Activated T-cell treated with anti-CD3 and anti-CD28 coated beads, Interleukin-2, amount 50 U/mL, for 48 hours (primary cell): ENCODE results near the gene HOTAIR.

Experiments used
- DNase-seq, 2 experiments: peaks; one replicate each; pipeline ENCODE4 v3.0.0-alpha.2; 2020

HOTAIR gene

DNA sequence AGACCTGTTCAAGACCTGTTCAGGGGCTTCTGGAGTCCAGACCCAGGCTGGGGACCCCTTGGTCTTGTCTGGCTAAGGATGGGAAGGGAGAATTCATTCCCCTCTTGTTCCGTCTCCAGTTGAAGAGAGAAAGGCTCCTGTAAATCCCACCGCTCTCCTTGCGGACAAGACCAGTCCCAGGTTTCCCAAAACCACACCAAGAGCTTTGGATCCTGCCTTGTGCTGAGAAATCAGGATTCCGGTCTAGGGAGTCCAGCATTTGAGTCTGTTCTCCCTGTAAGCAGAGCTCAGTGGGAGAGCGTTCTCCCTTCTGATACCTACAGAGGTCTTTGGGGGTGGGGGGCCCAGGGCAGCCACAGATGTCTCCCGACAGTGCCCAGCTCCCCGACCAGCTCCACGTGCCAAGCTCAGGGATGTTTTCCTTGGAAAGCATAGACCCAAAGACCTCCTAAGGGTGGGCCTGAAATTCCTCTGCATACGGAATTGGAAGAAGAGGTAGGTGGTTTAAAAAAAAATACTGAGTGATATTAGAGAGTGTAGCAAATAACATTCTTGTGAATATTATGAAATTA is 34.2 kb downstream of the HOTAIR start:
- DNase-seq: no peak

DNA sequence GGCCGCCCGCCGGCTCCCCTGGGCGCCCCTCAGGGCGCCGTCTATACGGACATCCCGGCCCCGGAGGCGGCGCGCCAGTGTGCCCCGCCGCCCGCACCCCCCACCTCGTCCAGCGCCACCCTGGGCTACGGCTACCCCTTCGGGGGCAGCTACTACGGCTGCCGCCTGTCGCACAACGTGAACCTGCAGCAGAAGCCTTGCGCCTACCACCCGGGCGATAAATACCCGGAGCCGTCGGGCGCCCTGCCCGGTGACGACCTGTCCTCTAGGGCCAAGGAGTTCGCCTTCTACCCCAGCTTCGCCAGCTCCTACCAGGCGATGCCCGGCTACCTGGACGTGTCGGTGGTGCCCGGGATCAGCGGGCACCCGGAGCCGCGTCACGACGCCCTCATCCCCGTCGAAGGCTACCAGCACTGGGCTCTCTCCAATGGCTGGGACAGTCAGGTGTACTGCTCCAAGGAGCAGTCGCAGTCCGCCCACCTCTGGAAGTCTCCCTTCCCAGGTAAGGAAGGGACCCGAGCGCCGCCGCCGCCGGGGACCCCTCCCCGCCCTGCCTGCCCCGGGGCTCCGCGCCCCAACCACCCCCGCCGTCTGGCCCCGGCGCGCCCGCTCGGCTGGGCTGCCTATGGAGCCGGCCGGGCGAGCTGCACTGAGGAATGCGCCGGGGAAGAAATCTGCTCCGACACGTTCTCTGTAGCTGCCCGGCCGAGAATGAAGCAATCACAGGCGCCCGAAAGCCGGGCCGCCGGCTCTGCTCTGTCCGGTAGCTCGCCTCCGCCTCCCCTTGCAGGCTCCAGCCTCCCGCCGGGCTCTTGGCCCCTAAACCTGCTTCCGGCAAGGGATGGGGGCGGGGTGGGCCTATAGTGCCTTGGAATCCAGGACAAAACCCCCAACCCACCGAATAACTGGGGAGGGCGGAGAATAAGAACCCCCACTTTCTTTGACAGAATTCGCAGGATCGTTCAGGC is 35.3 kb downstream of the HOTAIR start:
- DNase-seq: no peak

DNA sequence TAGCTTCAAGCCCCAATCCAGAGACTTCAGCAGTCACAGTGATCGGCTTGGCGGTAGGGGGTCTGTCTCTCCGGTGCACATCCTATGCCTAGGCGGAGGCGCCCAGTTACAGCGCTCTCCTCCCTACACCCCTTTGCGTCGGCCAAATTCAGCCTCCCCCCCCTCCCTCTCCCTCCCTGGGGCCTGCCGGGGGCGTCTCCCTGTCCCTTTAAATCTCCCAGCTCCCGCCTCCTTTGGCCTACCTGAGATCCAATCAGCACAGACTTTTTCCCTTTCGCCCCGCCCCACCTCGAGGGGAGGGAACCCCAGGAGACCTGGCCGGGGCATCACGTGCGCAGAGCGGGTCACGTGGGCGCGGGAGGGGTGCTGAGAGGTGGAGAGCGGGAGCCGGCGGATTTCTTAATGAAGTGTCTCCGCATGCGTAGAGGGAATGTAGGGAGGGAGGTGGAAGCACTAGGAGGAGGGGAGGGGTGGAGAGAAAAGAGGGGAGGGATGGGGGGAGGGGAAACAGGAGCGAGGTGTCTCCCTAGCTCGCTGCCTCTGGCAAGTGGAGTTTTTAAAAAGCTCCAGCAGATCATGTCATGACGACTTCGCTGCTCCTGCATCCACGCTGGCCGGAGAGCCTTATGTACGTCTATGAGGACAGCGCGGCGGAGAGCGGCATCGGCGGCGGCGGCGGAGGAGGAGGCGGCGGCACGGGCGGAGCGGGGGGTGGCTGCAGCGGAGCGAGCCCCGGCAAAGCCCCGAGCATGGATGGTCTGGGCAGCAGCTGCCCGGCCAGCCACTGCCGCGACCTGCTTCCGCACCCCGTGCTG is 36.2 kb downstream of the HOTAIR start, which contains the start of gene HOXC13:
Gene HOXC13 (plus strand): TSS at position 506 of the 815 bp plus-strand sequence. CDS start 76 bp downstream, at position 582.
- DNase-seq: peak; percentile 71 to 73

DNA sequence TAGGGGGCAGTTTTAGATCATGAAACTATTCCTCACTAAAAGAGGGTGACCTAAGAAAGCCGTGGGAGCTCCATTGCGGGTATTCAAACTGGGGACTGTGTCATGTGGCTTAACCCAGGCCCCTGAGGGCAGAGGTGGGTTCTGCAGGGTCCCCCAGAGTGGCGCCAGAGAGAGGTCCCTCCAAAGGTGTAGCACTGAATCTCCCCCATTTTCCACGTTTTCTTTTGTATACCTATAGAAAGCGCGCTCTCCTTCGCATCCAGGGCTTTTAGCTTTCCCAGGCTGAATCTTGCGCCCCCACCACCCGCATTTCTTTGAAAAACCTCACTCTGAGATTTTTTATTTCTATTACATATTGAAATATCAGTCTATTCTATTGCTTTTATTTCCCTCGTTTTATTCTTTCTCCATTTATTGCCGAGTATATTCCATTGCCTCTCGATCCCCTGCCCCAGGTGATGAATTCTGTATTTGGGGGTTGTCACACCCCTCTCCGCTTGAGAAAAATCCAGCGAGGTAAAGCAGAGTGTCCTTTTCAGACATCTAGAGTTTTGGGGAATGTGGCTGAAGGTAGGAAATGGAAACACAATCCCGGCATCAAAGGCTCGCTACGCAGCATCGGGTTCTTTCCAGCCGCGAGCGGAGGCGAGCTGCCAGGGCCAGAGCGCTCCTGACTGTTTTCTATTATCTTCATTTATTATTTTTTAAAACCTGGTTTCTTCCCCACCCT is 37.0 kb downstream of the HOTAIR start:
- no peak for DNase-seq

DNA sequence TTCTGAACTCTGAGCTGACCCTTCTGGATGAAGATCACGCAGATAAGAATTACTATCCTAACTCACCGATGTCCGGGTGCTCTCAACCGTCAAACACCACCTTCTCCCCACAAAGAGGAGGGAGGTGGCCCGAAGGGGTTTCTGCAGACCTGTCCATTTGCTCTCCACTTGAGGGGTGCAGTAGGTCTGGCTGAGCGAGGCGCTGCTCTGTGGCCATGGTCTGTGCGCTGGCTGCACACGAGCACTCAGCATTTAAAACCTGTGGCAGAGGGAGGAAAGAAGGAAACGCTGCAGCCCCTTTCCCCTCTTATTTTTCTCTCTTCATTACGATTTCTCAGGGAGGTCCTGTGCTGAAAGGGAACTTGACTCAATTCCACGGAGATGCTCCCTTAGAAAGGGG is 37.7 kb downstream of the HOTAIR start:
- DNase-seq: no peak

DNA sequence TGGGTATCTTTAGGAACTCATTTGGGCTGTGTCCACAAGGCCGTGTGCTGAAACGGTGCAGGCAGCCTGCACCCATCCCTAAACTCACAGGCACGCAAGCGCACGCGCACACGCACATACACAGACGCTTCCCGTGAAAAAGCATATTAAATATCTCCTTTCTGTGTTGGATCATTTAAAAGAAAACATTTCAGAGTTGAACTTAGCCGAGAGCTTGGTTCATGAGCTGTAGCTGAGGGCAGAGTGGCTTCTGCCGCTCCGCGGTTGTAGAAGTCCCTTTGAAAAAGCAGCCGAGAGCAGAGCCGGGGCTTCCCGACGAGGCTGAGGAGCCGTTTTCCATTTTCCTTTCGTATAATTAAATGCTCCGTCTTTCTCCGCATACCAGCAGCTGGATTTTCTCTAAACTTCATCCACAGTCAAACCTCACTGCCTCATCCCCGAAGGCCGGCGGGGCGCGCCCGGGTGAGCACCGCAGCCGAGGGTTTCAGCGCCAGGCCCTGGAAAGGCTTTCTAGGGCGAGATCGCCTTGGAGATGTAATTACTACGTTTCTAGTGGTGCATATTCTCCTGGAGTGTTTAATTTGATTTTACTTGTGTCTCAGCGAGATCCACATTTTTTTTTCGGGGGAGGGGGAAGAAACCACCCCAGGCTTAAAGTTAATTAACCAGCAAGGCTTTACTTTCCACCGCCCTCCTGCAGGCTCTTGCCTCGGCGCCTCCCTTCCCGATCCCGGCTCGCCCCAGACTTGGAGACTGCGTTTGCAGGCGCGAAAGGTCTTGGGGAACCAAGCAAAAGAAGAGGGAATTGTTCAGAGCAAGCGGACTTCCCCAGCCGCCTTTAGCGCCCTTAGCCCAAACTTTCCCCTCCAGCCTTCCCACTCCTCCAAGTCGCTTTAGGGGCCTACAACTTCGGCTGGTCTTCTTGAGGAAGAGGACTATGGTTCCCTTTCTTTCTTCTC is 39.1 kb downstream of the HOTAIR start:
- DNase-seq: no peak

DNA sequence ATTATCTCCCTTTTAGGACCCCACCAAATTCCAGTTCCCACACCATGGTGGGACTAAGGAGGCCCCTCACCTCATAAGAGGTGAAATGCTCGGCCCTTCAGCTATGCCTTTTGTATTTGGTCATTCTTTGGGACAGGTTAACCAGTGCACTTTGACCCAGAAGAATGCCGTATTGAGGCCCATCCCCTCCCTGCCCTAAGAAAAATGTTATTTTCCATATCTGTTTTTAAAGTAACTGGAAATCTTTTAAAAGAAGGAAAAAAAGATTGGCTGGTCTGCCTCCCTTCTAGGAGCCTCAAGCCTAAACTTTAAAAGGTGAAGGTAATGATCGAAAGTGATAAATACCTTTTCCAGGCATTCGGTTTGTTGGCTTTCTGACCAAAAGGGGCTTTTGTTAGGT is 41.8 kb downstream of the HOTAIR start:
- no peak for DNase-seq

DNA sequence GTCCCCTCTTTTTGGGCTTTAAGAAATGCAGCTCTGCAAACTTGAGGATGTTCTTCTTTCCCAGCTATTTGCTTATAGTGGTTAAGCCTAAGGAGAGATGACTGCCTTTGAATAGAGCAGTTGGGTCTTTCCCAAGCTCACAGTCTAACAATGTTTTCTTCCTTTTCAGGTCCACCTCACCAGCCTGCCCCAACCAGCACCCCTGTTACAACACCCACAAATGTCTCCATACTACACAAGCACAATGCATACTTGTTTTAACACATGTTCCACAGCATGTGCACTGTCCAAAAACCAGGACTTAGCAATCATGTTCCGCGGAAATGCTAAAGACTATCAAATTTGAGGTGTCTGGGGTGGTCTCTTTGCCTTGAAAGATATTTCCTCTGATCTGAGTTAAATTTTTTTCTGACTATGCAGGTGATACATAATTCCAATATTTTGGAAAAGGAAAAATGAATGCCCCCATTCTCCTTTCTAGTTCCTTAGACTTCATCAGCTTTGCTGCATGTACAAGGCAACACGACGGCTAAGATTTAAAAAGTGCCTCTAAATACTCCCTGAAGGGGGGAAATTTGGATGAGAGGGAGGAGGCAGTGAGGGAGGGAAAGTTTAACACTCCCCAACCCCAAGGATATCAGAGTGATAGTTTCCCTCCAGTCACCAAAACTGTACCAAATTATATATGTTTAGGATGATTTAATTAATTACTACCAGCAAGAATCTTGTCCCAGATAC is 42.7 kb downstream of the HOTAIR start:
- DNase-seq: no peak

DNA sequence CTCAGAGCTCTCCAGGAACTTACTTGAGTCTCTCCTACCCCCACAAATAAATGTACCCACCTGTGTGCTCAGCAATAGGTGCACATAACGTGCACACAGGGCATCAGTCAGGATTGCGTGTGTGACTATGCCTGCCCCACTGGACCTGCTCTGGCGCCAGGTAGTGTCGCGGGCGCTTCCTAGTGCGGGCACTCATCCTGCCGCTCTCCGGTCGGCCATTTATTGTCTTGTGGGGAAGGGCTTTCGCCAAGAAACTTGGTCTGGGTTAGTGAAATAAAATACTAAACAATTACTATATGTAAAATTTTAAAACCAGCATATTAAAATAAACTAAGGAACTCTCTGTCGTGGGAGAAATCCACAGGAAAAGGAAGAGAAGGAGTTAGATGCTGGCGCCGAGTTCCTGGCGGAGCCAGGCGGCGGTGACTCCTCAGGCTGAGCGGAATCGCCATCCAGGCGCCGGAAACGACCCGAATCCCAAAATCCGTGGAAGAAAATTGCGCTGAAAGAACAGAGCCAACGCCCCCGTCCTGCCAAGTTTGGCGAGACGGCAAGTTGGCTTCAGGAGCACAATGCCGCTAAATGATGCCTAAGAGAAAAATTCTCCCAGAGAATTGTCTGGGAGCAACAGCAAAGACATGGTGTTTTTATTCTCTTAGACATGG is 44.0 kb downstream of the HOTAIR start:
- no peak for DNase-seq

DNA sequence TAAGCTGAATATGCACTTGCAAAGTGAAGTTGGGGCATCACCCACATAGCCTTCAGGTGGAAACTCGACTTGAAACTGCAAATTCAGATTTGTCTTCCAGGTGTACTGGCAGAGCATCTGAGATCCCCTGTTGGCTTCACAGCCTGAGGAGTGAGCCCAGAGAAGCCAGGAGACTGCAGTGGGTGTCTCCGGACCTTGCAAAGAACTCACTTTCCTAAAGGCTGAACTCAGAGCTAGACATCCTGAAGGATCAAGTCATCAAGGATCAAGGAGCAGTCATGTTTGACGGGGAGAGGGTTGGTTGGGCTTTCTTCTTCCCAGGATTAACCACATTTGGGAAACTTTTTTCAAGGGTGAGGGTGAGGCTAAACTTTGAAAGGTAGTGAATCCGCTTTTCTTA is 45.2 kb downstream of the HOTAIR start:
- DNase-seq: no peak

DNA sequence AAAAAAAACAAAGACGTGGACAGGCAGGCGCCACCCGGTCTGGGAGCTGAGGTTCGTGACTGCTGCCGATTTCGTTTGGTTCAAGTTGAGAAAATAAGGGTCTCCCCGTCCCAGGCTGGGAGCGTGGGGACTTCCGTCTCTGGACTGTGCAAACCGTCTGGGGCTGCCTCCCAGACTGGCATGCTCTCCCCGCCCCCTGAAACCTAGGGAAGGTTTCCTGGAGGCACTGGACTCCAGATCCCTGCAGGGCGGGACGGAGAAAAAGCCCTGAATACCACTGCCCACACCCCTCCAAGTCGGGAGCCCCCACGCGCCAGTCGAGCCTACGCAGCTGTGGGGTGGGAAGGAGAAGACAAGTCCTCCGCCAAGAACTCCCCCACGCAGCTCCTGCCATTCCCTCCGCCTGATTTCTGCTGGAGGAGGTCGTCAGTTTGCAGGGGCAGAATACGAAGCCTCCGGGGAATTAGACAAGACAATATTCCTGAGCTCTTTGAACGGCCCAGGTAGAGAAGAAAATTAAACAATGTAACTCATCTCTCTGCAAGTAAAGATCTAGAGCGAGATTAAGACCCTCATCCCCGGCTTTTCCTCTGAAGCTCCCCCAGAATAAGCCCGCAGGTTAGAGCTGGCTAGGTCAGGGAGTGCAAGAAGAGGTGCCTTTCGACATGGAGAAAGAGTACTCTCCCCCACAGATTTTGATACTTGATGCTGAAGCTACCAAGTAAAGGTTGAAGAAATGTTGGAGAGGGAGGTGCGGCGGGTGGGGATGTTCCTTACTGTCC is 46.5 kb downstream of the HOTAIR start:
- no peak for DNase-seq

DNA sequence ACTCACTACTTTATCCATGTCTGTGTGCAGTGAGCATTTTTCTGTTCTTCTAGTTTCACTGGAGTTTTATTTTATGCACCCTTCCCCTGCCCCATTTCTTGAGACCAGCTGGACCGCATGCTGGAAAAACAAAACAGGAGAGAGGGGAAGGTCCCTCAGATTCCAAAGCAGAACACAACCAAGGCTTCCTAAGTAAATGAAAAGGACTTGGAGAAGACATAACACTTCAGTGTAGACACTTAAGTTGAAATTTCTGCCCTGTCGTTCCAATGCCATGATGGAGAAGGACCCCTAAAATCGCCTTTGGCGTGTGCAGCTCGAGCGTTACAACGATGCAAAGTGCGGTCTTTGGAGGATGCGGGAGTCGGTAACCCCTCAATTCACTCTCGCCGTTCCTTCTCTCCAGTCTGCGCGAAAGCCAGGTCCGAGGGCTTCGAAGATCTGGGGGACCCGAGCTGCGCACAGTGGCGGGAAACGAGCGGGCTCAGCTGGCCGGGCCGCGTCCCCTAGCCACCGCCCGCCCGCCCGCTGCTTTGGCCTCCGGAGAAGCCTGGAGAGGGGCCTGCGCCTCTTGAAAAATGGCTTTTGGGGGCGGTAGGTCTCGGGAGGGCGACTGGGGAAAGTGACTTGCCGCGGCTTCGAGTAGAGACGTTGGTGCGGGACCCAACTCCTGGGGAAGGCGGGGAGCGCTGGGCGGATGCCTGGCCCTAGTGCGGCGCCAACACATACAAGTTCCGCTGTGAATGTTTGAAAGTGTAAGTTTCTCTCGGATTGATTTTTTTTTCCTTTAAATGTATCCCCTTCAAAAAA is 47.3 kb downstream of the HOTAIR start:
- DNase-seq: no peak

DNA sequence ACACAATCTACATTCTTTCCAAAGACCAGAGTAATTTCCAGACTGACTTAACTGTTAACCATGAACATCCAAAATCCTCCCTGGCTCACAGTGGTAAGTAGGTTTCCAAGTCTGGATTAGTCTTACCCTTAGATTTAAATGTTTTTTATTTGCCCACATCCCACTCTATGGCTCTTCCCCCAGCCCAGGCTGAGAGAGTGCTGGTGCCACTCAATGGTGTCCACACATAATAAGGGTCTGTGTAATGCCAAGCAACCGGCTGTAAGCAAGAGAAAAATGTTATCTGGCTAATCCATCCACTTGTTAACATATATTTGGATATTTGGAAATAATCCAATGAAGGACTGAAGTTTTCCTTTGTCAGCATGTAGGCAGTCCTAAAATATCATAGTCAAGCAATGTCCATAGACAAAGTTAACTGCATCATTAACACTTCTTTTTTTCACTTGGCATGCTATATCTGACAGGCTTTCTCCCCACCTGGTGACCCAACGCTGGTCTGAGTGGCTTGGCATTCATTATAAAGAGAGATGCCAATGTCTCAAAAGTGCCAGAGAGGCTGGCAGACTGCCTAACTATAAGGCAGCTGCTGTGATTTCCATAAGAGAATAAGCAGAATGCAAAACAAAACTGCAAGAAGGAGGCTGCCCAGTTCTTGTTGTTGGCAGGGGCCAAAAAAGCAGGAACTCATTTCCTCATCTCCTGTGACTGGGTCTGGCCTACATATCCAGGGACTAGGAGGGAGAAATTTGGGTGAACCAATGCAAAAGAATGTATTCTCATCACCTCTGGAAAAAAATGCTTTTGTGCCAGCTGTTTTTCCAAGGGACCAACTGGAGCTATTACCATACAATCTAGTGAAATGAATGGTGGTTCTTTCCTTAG is 50.0 kb downstream of the HOTAIR start:
- no peak for DNase-seq

DNA sequence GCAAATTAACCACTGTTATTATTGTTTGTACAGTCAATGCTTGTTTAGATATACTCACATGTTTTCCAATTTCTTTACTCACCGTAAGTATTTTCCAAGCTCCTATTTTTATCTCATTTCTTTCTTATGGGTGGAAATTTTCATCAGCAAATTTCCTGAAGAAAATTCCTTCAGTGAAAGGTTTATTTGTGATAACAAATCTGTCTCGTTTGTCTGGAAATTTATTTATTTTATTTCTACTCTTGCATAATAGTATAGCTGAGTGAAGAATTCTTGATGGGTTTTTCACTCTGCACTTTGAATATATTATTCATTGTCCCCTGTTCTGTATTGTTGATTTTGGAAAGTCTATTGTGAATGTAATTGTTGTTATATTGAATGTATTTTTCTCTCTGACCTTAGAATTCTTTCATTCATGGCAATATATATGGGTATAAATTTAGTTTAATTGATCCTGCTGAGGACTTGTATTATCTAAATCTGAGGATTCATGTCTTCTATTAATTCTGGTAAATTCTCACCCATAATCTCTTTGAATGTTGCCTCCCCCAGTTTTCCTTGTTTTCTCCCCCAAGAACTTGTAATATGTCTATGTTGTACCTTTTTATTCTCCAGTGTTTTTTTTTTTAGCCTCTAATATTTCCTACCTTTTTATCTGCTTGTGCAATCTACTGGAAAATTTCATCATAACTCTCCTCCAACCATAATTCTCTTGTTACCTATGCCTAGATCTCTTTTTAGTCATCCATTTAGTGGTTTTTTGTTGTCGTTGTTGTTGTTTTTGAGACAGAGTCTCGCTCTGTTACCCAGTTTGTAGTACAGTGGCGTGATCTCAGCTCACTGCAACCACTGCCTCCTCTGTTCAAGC is 57.7 kb downstream of the HOTAIR start:
- no peak for DNase-seq
